COLO829 (cell line): ENCODE results near the gene GREB1.

Experiments used
- DNase-seq: peaks from one replicate; pipeline ENCODE4 v3.0.0; 2012; ENCODE audit warnings: low spot score

GREB1 gene

GRCh38 chr2:11662882-11663281, 129.0 kb downstream of the GREB1 start:
- DNase-seq: no peak

DNA sequence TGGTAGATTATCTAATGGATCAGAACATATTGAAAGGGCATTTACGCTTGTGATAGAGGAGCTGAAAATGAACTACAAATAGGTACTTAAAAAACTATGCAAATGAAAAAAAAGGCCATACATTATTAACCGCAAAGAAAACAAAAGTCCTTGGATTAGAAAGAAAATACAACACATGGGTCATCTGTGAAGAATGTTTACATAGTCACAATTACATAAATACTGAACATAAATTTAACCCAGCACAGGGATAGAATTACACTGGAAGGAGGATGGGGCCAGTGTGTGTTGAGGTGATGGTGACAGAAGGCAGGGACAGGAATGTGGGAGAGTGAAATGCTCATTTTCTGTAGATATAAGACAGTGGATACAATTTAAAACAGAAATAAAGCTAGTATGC, 129.6 kb downstream of the GREB1 start:
- no peak for DNase-seq

DNA sequence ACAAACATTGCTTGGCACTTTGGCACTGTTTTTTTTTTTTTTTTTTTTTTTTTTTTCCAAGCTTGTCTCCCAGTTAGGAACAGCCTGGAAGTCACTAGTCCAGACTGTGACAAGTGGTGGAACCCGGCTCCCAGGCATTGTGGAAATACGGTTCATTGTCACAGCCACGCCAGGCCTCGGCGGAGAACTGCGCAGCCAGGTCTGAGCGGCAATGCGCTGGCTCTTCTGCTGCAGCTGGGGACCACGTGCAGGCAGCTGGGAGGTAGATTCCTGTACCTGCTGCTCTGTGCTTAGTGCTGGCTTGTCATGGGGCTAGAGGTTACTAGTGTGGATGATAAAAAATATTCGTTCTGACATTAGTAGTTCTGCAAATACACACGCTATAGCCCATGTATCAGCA, 131.2 kb downstream of the GREB1 start:
- no peak for DNase-seq

DNA sequence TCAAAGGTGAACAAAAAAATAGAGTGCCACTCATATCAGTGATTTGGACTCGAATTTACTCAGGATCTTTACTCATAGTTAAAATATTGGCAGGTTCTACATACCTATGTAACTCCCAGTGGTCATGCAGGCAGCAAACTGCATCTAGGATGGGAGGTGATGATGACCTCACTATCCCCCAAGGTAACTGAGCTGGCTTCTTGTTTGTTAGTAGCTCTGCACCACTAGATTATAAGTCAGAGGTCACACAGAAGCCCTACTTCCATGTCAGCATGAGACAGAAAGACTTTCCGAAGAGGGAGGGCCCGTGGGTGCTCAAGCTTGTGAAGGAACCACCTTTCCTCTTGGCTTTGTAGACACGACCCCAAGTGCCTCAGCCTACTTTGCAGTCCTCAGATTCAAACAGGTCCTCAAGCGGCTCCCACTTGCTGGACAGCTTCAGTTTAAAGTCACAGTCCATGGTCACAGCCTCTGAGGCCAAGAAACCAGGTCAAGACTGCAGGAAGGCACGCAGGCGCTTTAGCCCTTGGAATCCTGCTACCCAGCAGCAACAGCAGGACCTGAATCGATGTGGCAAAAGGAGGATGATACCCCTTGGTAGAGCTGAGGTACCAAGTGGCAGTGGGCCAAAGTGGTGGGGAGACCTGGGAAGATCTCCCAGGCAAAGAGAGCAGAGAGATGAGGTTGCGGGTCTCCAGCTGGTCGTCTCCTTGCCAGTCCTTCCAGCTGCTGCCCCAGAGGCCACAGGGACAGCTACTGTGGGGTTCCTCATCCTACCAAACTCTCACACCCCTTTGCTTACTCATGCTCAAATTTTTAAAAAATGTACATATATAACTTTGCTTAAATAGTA, 131.9 kb downstream of the GREB1 start:
- DNase-seq: no peak

- no peak for DNase-seq
Measured at GRCh38 chr2:11667194-11667593, 133.3 kb downstream of the GREB1 start.

GRCh38 chr2:11667866-11668637, 134.2 kb downstream of the GREB1 start:
- no peak for DNase-seq

DNA sequence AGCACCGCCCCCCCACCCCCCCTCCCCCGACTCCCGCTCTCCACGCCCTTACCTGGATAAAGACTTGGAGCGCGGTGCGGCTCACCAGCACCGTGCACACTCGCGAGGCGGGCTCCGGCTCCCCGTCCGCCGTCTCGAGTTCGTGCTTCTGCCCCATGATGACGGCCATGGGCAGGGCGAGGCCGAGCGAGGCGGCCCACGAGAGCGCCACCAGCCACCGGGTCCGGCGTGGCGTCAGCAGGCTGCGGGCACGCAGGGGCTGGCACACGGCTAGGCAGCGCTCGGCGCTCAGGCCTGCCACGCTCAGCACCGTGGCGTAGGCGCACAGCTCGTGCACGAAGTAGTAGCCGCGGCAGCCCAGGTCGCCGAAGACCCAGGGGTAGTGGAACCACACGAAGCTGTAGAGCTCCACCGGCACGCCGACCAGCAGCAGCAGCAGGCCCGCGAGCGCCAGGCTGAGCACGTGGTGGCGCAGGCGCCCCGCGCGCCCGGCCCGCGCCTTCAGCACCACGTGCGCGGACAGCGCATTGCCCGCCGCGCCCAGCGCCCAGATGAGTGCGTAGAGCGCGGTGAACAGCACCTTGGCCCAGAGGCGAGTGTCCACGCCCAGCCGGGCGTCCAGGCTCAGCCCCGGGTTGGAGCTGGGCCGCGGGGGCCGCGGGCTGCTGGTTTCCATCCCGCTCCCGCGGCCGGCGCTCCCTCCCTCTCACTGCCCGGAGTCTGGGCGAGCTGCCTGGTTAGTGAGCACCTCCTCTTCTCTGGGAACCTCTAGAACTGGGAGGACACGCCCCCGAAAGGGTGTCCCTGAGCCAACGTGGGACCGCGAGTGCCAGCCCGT, 135.8 kb downstream of the GREB1 start, which contains the start of gene NTSR2:
Gene NTSR2 (minus strand): TSS at position 742 of the 838 bp plus-strand sequence. CDS start 66 bp downstream, at position 676.
- peak; percentile 70 for DNase-seq

GRCh38 chr2:11672407-11672806, 138.6 kb downstream of the GREB1 start:
- no peak for DNase-seq

DNA sequence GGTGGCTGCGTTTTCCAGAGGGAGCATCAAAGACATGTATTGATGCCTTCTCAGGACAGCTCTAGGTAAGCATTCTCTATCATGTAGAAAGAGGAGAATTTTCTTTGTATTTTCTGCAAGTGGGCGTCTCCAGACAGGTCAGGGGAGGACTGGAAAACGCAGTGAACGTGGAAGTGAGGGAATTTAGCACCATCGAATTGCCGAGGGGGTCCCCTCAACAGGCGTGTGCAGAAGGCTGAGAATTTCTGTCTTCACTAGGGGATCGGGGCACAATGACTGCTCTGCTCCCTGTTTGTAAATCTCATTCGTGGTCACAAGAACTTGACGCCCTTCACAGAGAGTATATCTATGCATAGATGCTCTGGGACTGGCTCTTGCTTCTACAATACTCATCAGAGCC, 141.1 kb downstream of the GREB1 start:
- DNase-seq: no peak

DNA sequence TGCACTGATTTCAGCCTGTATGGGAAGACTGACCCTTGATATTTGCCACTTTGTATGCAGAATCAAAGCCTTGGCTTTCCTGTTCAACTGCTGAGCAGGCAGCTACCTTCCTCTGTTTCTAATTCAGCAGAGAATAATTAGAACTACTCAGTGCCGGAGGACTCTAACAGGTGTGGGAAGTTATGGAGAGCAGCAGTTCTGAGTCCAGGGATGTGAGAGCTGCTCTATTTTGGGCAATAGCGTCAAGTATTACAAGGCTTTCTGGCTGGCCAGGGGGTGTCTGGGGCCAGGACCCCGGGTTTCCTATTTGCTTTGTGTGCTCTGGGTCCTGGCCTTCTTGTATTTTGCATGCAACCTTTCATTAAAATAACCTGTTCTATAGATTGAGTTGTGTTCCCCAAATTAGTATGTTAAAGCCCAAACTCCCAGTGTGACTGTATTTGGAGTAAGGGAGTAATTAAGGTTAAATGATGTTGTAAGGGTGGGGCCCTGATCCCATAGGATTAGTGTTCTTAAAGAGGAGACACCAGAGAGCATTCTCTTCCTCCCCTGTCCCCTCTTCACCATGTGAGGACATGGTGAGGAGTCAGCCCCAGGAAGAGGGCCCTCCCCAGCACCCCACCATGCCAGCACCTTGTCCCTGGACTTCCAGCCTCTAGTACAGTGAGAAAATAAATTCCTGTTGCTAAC, 141.7 kb downstream of the GREB1 start:
- DNase-seq: no peak

DNA sequence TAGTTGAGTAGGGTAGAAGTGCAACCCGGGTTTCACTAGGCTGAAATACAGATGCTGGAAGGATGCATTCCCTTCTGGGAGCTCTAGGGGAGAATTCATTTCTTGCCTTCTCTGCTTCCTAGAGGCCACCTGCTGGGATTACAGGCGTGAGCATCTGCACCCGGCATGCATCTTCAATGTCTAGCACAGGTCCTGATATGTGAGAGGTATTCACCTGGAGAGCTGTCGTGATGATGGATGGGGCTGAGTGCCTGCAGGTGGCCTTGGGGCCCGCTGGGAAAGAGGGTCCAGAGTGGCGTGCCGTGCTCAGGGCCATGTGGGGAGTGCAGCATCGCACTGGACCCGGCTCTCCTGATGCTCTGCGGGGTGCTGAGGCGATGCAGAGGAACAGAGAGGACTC, 142.8 kb downstream of the GREB1 start:
- DNase-seq: no peak

- DNase-seq: no peak
Measured at GRCh38 chr2:11677136-11678055, 143.6 kb downstream of the GREB1 start.

DNA sequence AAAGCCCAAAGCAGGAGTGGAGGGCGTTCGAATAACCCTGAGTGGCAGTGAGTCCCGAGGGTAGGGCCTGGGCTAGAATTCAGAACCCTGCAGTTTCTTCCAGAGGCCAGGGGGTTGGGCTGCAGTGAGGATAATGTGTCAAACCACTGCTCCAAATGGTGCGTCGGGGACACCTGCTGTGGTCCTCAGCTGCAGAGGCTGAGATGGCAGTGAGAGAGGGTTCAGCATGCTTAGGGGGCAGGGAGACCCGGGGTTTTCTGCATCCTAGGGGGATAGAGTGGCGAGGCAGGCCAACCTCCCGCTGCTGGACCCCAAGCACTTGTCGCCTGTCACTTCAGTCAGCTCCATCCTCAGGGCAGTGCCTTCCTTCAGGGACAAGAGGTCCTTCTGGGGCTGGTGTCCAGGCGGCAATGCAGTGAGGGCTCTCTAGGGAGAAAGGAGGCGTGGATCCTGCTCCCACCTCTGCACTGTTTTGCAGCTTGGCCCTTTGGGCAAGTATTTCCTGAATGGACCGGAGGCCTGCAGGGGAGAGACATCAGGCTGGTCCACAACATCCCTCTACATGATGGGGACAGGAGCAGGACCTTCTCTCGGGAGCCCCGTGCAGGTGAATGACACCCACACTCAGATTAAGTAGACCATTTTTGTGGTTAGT, 144.6 kb downstream of the GREB1 start:
- no peak for DNase-seq

DNA sequence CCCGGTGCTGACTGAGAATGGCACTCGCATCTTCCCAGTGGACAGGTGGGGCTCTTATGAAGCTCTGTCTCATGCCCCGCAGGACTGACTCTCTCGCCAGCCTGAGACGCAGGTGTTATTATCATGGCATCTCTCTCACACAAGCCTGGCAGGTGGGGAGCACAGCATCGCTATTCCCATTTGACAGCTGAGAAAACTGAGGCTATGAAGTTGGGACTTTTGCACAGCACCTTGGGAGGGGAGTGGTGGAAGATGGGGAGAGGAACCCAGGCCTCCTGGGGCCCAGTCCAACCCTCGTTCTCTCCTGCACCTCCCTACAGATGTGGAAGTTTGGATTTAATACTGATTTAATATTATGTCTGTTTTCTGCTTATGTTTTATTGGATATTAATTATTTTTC, 145.2 kb downstream of the GREB1 start:
- no peak for DNase-seq

DNA sequence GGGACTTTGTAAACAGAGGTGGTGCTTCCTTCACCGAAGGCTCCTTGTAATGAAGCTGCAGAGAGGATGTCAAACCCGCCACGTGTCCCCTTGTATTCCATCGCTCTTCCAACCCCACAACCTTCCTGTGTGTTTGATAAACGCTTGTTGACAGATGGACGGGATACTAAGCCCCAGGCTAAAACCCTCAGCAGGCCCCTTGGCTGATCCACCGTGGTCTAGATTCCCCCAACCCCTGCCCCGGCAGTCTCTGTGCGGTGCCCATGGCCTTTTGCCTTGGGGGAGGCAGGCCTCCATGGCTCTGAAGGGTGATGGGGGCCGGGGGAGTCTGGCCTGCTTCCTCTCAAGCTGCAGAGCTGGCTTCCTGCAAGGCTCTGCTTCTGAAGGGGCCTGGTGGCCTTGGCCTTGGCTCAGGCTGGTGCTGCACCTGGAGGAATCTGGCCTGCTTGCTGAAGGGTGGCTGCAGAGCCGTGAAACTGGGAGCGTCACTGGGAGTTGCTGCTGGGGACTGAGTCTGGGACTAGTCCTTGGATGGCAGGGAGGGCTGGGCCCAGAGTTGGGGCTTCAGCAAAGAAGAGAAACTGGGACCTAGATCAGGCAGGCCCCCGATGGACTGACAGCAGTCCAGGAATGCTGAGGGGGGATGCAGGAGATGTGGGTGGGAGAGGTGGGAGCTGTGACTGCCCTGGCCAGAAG, 145.8 kb downstream of the GREB1 start:
- no peak for DNase-seq

GRCh38 chr2:11680182-11680900, 146.5 kb downstream of the GREB1 start:
- no peak for DNase-seq

- no peak for DNase-seq
Measured at GRCh38 chr2:11680901-11681721, 147.3 kb downstream of the GREB1 start.
